ENCODE measurements around the gene KIAA1755.

GRCh38 chr20:38230253-38230551 is 30.3 kb downstream of the KIAA1755 start:
- TF ChIP-seq EZH2 (IDR thresholded peaks at IDR 0.05; ENCODE audit: insufficient read depth, poor library complexity, severe bottlenecking) (no peak), EZH2phosphoT487 (IDR thresholded peaks at IDR 0.05; ENCODE audit: insufficient read depth, low read depth) (no peak)
